AML-193 (cell line): Measurements from ENCODE around the gene CAPSL.
"Not testable (repeated sequence)": the region's sequence is repeated elsewhere in the genome, so short reads cannot be mapped to it uniquely, and the experiment has no call there.

Experiments
- DNase-seq, 2 experiments: peaks; one replicate each; lab custom pipeline; 2025; lab: John Stamatoyannopoulos, UW

The CAPSL gene

DNA sequence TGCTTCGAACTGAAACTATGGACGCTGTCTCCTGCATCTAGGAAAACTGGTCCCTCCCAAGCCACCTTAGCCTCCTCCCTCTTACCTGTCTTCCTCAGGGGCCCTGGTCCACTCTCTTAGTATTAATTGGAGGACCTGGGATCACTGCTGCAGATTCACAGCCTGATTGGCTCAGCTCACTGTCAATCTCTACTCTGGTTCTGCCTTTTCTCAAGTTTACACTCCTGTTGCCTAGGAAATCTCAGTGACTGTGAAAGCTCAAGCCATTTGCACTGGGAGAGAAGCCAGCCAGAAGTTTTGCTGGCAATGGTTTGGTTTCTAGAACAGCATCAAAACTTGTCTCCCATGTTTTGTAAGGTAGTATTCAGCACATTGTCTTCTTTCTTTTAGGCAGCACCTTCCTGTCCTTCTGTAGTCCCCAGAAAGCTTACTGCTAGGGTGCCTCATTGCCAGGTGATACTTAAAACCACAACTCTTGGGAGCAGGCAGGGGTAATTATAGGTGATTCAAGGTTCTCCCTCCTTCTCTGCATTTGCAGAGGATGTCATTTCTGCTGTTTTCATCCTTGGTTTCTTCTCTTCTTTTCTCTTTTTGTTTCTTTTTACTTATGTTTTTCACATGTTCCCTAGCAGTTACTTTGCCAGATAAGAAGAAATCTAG, at the start of gene CAPSL:
CAPSL (minus strand) TSS at position 55 of the 660 bp plus-strand sequence. CDS start 17,502 bp downstream, outside the sequence.
- no peak for DNase-seq

DNA sequence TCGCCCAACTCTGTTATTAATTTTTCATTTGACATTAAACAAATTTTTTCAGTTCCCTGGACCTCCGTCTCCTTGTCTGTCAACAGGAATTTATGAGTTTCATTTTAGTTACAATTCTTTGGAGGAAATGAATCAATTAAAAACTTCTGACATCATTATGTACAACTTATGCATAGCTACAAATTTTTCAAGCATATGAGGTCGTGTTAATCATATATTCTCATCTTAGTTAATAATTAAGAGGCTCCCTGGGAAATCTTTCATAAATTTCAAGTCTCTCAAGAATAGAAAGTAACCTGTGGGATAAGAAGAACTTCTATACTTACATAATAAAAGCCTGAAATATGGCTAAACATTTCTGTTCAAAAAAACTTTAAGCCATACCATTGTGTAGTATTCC, 49.4 kb upstream of the CAPSL start:
- DNase-seq = no peak

DNA sequence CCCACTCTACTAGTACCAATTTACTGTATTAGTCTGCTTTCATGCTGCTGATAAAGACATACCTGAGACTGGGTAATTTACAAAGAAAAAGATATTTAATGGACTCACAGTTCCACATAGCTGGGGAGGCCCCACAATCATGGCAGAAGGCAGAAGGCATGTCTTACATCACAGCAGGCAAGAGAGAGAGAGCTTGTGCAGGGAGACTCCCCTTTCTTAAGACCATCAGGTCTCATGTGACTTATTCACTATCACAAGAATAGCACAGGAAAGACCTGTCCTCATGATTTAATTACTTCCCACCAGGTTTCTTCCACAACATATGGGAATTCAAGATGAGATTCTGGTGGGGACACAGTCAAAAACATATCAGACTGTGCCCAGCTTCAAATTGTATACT, 41.3 kb upstream of the CAPSL start:
- DNase-seq = no peak

DNA sequence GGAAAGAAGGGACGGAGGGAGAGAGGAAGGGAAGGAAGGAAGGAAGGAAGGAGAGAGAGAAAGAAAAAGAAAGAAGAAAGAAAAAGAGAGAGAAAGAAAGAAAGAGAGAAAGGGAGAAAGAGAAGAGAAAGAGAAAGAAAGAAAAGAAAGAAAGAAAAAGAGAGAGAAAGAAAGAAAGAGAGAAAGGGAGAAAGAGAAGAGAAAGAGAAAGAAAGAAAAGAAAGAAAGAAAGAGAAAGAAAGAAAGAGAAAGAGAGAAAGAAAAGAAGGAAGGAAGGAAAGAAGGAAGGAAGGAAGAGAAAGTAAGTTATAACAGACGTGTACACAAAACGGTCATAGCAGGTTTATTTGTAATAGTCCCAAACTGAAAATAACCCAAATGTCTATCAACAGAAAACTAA, 38.4 kb upstream of the CAPSL start:
- DNase-seq = not testable (repeated sequence)

DNA sequence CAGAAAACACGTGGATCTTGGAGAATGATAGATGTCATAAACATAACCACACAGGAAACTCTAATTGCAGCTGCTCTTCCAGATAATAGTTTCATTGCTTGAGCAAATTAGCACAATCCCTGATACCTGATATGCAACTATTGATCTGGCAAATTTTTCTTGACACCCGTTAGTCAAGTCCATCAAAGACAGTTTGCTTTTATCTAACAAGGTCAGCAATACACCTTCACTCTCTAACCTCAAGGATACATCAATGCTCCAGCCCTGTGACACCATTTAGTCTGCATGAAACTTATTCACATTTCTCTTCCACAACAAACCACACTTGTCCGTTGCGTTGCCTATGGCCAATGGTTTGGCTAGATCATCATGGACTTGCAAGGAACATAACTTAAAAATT, 36.1 kb upstream of the CAPSL start:
- no peak for DNase-seq

DNA sequence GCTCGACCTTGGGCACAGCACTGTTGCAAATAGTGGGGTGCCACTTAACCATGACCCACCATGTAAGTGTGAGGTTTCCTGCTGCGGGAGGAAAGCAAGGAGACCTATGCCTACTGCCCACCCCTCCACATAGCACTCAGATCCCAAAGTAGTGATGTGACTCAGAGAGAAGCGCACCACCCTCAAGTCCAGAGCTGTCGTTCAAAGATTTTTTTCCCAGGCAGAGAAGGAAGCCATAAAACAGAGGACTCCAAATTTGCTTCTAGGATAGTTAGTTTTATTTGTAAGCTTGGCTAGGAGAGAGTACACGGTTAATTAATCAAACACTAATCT, 33.4 kb upstream of the CAPSL start:
- DNase-seq = no peak

DNA sequence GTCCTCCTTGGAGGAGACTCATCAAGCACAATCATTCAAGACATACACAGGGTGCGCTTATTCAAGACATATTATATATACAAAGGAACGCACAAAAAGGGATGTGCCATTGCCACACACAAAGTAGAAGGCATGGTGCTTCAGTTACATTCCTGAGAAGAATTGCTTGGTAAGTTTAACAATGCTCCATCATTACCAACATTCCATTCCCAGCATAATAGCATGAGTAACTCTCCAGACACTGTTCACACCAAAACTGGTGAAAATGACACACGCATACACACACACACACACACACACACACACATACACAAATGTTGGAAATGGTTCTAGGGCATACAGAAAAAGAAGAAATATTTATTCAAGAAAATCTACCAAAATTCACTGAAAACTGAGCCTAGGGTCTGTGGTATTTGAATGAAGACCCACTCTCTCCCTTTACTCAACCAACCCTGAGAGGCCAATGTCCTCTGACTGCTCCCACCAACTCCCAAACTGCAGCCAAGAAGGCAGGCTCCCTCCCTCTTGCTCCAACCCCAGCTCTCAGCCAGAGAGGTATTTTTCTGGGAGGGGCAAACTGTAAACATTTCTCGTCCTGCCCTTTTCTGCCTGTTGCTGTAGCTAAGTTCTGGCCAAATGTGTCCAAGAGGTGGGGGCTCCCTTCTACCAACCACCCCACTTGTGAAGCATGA, 32.9 kb upstream of the CAPSL start:
- DNase-seq = no peak

DNA sequence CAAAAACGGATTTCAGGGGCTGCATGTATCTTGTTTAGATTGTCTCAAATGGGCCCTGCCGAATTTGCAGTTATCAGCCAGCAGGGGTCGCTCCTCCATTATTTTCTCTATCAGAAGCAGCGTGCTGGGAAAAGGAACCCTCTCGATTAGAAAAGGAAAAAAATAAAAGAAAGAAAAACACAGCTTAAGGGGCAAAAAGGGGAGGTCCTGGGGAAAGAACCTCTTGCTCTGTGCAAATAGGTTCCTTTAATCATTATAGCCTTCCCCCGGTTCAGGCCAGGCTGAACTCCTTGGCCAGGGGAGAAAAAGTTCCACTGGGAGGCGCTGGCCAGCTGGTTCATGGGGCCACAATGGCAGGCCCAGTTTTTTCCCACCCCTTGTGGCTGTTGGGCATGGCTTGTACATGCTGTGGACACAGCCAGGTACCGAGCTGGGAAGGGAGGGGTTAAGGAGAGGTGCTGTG, 25.0 kb upstream of the CAPSL start:
- peak; percentile 25 to 32 for DNase-seq

DNA sequence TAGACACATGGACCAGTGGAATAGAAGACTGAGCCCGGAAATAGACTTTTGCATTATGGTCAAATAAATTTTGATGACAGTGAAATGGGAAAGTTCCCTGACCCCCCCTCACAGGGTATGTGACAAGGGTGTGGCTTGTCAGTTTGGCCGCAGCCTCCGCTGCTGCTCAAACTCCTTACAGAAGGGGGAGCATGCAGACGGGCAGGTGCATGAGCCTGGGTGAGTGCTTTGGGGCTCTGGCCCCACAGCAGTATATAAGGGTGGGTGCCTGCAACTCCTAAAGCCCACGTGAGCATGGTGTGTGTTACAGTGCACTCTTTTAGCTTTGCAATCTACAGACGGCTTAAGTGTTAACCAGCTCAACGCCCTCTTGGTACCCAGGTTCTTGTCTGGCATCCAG, 21.9 kb upstream of the CAPSL start:
- no peak for DNase-seq

DNA sequence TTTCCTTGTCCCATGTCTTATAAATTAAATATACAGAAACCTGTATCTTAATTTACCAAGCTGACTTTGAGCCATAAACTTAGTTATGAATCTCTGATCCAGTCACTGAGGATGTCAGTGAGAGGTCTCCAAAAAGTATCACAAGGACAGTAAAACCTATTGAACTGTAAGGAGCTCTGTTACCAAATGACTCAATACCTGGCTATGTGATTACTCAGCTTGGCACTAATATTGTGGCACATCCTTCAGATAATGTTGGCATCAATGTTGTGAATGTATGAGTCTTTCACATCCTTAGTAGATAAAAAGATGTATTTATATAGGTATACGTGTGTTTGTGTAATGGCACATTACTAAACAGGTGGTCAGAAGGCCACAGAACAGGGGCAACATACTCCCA, 18.0 kb upstream of the CAPSL start:
- no peak for DNase-seq

DNA sequence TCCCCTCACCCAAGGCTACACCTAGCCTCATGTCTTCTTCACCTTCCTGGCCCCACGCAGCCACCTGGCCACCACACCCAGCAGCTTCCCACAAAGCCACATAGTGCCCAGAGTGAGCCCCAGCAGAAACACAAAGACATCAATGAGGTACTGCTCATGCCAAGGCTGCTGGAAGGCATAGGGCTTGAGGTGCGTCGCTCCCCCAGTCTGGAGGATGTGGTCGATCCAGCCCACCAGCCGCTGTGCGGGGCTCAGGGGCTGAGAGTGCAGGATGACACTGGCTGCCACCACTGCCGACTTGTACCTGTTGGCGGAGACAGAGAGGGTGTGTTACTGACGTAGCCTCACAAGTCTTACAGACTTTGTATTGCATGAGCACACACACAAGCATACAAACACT, 15.8 kb upstream of the CAPSL start:
- no peak for DNase-seq

DNA sequence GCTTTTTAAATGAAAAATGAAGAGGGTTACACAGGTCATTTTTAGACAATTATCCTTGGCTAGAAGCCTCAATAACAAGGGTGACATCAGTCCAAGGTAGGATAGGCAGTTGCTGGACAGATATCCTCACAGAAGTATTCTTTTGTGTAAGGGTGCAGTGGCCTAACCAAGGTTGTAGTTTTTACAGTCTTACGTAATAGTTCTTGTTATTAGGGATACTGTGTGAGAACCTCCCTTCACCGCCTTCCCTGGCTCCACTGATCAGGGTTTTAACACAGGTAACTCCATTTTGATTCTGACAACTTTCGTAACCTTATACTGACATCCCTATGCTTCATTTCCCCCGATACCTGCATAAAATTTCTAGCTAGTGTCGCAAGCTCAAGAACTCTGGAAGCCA, 8.7 kb upstream of the CAPSL start:
- DNase-seq = no peak

DNA sequence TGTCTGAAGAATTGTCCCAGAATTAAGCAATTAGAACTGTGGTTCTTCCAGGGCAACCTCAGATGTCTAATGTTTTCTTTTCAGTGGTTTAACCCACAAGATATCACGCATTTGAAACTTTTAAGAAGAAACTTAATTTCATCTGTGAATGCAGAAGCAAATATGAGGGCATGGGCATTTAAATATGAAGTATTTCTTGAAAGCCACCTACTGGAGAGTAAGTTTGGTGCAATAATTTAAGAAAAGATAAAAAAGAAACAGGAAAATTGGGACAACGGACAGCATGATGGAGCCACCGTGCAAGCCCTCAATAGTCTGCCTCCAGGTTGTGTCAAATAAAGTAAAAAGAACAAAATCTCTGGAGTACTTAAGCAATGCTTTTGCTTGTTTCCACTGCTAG, 1.2 kb upstream of the CAPSL start:
- peak in 1 of 2 experiments; percentile 17 for DNase-seq

DNA sequence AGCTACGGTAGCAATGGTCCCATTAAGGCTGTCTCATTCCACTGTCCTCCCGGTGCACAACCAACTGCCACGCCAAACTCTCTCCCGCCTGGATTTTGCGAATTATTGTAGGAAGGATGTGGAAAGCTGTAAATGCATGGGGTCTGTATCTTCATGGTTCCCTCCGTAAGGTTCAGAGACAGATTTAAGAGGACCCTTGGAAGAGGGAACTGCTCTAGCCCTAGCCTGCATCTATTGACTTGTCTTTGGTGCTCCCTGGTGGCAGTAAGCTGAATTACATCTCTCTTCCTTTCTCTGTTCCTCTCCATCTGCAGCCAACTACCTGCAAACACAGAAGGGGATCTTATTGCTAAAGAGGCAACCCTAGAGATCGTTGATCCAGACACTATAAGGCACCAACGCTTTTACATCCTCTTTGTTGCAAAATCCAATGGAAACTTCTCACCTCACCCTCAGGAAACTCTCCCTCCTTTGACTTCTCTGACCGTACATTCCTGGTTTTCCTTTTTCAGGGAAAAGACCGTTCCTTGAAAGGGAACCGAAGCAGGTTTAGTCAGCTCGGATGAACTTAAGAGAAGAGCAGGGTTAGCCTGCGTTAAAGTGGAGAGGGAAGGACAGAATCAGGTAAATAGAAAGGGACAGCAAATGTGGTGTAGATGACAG, 11.9 kb downstream of the CAPSL start:
- peak; percentile 58 to 64 for DNase-seq

DNA sequence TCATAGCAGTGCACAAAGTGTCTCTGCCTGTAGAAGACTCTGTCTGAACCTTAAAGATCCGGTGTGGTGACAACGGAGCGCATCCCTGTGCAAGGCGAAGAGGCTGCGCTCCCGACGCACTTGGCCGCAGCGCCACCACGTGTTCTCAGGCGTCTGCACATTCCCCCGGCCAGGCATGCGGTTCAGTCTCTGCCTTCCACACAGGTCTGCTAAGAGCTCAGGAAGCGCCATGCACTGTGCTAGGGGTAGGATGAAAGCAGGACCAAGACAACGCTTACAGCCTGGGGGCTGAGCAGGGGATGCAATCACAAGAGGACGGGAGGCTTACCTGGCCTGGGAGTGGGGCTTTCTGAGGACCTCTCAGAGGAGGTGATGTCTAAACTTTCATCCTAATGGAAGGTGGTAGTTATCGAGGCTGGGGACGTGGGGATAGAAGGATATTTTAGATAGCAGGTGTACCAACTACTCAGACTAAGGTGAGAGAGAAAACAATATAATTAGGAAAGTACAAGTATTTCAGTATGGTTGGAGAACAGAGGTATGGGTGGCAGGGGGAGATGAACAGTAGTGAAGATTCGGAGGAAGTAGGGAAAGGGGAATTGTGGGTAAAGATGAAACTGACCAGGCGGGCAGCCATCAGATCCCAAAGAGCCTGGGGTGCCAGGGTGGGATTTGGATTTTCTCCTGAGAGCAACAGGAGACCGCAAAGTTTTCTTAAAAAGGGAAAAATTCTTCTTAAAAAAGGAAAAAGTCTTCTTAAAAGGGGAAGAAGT, 13.3 kb downstream of the CAPSL start:
- DNase-seq = peak; percentile 69 to 76

DNA sequence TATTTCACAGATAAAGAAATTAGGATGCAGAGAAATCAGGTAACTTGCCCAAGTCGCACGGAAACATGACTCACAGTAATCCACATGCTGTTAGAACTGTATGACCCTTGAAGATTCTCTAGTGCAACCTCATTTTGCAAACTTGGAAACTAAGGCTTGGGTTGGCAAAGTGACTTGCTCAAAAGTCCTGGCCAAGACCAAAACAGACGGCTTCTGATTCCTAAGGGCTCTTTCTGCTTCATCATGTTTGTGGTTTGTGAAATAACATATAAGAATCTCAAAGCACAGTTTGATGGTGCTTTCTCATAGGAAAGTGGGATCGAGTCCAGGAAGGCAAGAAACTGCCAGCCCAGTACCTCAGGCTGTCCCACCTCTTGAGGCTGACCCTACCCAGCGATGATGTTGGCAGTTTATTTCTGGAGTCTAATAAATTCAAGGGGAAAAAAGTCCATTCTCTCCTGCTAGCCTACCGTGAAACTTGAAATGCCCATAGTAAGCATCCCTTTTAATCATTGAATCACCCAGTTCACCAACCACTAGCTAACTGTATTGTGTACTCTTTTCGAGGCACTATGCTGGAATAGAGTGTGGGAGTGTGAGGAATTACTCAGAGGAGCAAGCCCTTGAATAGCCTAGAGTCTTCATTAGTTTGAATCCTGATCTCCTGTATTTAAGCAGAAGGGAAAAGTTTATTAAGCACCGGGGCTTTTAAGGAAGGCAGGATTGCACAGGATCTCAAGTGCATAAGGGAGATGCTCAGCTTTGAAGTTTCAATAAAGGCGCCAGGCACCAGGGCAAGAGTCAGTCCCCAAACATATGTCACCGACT, 14.1 kb downstream of the CAPSL start:
- DNase-seq = no peak

DNA sequence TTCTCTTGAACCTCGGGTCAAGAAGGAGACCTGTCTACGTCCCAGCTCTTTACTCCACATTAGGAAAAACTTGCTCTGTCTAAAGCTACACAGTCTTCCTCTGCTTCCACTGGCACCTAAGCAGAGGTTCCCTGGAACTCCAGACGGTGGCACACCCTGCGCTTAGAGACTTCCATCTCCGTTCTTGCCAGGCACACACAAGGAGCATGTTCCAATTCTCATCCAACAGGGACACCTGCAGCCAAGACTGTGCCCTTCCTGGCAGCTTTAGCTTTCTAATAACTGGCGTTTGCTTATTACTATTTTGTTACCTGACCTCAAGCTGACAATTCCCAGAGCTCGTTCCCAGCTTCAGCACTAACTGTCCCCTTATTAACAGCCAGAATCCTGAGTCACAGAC, 16.0 kb downstream of the CAPSL start:
- no peak for DNase-seq

DNA sequence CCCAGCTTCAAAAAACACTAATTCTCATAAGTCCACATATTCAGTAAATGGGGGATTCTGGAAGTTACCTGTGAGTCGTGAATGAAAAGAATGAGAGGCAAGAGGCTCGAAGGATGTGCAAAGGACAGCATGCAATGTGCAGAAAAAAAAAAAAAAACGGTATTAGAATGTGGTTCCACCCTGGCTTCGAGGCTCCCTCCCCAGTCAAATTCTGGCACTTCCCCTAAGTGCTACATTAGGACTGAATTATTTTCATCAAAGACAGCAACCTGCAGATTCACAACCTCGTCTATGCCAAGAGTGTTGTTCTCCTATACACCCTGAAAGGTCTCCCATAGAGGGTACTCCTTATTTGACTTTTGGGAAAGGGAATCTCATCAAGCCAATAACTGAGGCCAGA, 16.5 kb downstream of the CAPSL start:
- DNase-seq = no peak

DNA sequence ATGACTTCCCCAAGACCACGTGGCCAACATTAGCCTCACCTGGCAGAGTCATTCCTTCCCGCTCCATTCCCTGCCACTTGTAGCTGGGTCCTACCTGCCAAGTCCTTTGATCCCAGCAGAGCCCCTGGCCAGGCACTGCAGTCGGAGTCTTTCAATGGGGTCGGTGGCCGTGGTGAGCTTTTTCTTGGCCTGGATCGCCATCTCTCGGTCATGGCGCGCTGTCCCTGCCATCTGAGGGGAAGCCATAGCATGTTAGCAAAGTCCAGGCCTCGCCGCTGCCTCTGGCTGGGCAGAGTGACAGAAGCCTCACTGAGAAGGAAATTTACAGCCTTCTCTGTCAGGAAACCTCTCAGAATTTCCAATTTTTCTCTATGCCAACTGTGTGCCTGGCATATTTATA, 17.5 kb downstream of the CAPSL start:
- no peak for DNase-seq

DNA sequence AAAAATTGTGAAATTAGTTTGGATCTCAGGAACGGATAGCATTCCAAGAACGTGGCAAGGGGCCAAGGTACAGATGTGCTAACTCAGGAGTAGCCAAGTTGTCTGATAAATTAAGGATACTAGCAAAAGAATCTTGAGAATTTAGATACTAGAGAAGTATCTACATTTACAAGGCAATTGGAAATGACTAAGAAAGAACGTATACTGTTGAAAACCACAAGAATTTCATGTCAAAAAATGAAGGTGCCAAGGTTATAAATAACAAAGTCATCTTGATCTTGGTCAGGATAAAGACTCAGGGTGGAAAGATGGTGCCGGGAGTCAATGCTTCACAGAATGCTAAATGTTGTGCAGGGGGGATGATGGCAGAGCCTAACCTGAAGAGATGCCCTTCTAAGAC, 19.2 kb downstream of the CAPSL start:
- DNase-seq = no peak

DNA sequence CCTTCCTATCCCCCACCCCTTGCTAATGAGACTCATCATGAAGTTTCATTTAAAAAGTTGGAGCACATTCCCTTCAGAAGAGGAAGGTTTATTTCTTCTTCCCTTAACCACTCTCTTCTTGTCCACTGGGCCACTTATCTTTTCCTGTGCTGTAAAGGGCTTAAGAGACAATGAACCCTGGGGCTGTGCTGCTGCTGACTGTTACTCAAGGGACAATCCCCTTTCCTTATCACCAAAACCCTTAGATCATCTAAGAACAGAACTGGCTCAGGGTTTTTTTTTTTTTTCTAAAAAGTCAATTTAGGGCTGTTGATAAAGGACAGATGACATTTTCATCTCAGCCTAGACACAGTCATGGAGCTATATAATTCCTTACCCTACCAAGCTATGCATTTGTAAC, 29.6 kb downstream of the CAPSL start:
- DNase-seq = no peak

DNA sequence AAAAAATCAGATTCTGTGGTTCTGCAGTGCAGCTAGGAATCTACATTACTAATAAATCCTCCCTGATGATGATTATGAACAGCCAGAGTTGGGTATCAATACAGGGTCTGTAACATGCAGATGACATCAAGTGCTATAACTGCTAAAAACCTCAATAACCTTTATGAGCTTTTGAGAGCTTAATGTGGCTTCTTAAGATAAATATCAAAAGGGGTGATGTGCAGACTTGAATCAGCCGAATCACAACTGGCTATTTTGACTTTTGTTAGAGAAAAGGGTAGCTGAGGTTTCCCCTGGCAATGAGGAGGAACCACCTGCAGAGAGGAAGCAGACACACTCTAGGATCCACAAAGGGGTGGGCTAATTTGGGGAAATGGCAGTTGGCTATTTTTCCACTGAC, 30.2 kb downstream of the CAPSL start:
- peak; percentile 18 to 23 for DNase-seq
